Gastrocnemius medialis (tissue), 4 donors: ENCODE data around the gene HTR5A.

Experiments
- POLR2A ChIP-seq, 2 donors: fragments of 450-650 bp; IDR thresholded peaks; one replicate each; pipeline ENCODE4 v1.6.1; 2017; ENCODE audit warnings: antibody characterized with exemption in 2 of 2, mild to moderate bottlenecking in 2 of 2, moderate library complexity in 2 of 2
- TF ChIP-seq, protein P1 (sequence below), 5 experiments: fragments of 450-650 bp in 3 of 5; fragments of 200-600 bp in 2 of 5; sonication (generic) in 2 of 5; IDR thresholded peaks in 4 of 5; conservative IDR thresholded peaks in 1 of 5; 1 replicate in 4 of 5; 2 replicates in 1 of 5; pipeline ENCODE4 v1.5.1; 2016 to 2019; ENCODE audit warnings: antibody characterized with exemption in 5 of 5, mild to moderate bottlenecking in 3 of 5, moderate library complexity in 3 of 5

GRCh38 chr7:155120460-155120859 is 50.3 kb downstream of the HTR5A start:
- TF ChIP-seq, protein P1, sequence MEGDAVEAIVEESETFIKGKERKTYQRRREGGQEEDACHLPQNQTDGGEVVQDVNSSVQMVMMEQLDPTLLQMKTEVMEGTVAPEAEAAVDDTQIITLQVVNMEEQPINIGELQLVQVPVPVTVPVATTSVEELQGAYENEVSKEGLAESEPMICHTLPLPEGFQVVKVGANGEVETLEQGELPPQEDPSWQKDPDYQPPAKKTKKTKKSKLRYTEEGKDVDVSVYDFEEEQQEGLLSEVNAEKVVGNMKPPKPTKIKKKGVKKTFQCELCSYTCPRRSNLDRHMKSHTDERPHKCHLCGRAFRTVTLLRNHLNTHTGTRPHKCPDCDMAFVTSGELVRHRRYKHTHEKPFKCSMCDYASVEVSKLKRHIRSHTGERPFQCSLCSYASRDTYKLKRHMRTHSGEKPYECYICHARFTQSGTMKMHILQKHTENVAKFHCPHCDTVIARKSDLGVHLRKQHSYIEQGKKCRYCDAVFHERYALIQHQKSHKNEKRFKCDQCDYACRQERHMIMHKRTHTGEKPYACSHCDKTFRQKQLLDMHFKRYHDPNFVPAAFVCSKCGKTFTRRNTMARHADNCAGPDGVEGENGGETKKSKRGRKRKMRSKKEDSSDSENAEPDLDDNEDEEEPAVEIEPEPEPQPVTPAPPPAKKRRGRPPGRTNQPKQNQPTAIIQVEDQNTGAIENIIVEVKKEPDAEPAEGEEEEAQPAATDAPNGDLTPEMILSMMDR (IDR thresholded peaks at IDR 0.05 in 4 of 5, conservative IDR thresholded peaks at IDR 0.05 in 1 of 5), result no peak
- no peak for TF ChIP-seq POLR2A (IDR thresholded peaks at IDR 0.05)
